Epithelial cell of proximal tubule (primary cell): ENCODE data around the gene OR13C2. TPM values are rescaled to one million over a fixed set of nuclear protein-coding genes. Genes with fewer than 3 reads are reported as not detected.
"Not testable (repeated sequence)": the region's sequence is repeated elsewhere in the genome, so short reads cannot be mapped to it uniquely, and the experiment has no call there.

Experiments
- DNase-seq: peaks from one replicate; pipeline ENCODE4 v3.0.0-alpha.2; 2011; ENCODE audit warnings: low read depth
- H3K4me3 ChIP-seq: 2 replicates; pipeline ENCODE4 v1.5.1; 2011; ENCODE audit warnings: low read depth, mild to moderate bottlenecking, low read length
- CTCF ChIP-seq: conservative IDR thresholded peaks from 2 replicates; pipeline ENCODE4 v1.5.1; 2012; ENCODE audit warnings: low read depth, mild to moderate bottlenecking, low read length
- total RNA-seq: library from RNA; depleted of rRNA; stranded (reverse); fragments of >200 nt; gene quantifications from 2 replicates; pipeline ENCODE4 v1.2.3, GENCODE V29; 2015

The OR13C2 gene
- not detected in 2 replicates for total RNA-seq

- not testable (repeated sequence) for H3K4me3 ChIP-seq, DNase-seq
Observed at GRCh38 chr9:104605527-104605926, at the start of gene OR13C2. TSS of gene OR13C2 (minus strand) at chr9:104605627. CDS start at chr9:104605627, 0 bp downstream.

GRCh38 chr9:104635456-104635855 lies 30.0 kb upstream of the OR13C2 start:
- TF ChIP-seq CTCF: no peak
- H3K4me3 ChIP-seq: no peak overlapping the region
- DNase-seq: no peak

- DNase-seq: no peak
- H3K4me3 ChIP-seq: no peak overlapping the region
- no peak for TF ChIP-seq CTCF
Observed at GRCh38 chr9:104633976-104634520, 28.6 kb upstream of the OR13C2 start.

- not testable (repeated sequence) for DNase-seq, H3K4me3 ChIP-seq
Observed at GRCh38 chr9:104625964-104626363, 20.5 kb upstream of the OR13C2 start.

GRCh38 chr9:104618104-104618503 lies 12.7 kb upstream of the OR13C2 start, which contains the start of gene OR13C9:
TSS of gene OR13C9 (minus strand) at chr9:104618204. CDS start at chr9:104618204, 0 bp downstream.
- no peak for DNase-seq
- no peak for TF ChIP-seq CTCF
- H3K4me3 ChIP-seq: no peak within 1 kb of the TSS

- no peak for DNase-seq
- no peak overlapping the region for H3K4me3 ChIP-seq
- no peak for TF ChIP-seq CTCF
Observed at GRCh38 chr9:104617418-104617817, 12.0 kb upstream of the OR13C2 start.

GRCh38 chr9:104611213-104611612 lies 5.8 kb upstream of the OR13C2 start:
- TF ChIP-seq CTCF: no peak
- no peak for DNase-seq

GRCh38 chr9:104608336-104608735 lies 2.9 kb upstream of the OR13C2 start:
- DNase-seq: no peak
- TF ChIP-seq CTCF: peak; percentile 40
- H3K4me3 ChIP-seq: no peak overlapping the region

More at GRCh38 chr9:104611213-104611612, 5.8 kb upstream of the OR13C2 start:
- no peak overlapping the region for H3K4me3 ChIP-seq
